ENCODE data around the gene MOCS3. TPM values are rescaled to one million over a fixed set of nuclear protein-coding genes. Genes with fewer than 3 reads are reported as not detected.

Gene MOCS3
- total RNA-seq, 2 experiments from 2014 or later, result 2.7 to 3.0 TPM

DNA sequence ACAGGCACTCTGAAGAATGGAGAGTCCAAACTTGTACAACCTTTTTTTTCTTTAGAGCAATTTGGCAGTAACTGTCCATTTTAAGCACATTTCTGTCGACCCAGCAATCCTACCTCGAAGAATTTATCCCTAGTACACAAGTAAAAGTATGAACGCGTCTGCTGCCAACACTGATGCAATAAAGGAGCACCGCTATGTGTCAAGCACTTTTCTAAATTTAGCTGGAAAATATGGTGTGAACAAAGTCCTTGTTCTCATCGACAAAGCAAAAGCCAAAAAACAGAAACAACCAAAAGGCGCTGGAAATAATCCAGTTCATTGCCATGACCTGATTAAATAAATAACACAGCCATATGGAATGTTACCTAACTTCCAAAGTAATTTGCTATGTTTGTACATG, 1.3 kb upstream of the MOCS3 start:
- intact Hi-C loops (cut with DNase I, micrococcal nuclease), result loop anchor here in 1 of 2 experiments (2.0 to 5.0 kb wide), 3 partner anchors 140 to 225 kb away; partner anchors contain the start of genes BCAS4 and PARD6B
- peaks cover 72% of the 10 kb centered on the region for H3K4me1 Mint-ChIP-seq (ENCODE audit: low read depth)
- CTCF ChIA-PET, result interaction anchor here (1.2 to 3.6 kb wide), 4 partner anchors 22 to 163 kb away, joined by 3 to 63 read pairs (median 19); partner anchors contain the start of genes ADNP and BCAS4

DNA sequence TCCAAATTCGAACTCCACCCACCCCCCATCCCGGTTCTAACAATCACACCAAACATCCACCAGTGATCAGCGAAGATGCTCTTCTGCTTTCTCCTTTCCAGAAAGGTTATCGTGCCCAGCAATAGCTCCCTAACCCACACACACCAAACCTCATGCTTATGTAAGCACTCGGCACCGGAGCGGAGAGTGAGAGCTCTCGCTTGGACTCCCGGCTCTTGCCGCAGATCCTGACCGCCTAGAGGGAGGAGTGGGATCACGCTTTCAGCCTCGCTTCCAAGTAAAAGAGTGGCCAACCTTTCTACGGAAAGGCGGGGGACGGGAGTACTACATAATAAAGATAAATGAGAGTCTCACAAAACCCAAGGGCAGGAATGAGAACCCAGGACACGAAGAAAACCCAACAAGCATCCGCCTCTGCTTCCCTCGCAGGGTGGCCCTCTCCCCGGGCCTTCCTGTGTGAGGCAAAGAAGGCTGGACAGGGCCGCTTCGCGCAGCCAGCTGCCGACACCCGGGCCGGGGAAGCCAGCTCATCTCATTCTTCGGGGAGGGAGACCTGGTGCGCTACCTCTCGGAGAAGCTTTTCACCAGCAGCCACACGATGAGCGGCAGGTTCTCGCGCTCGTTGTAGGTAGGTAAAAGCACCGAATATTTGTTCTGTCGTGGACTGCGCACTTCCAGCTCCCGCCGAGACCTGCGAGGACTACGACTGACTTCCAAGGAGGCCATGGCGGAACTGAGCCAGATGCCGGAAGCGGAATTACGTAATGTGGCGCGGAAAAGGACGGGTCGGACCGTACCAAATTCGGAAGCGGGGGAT, 612 bp upstream of the MOCS3 start, which contains the start of gene DPM1:
Gene DPM1, minus strand, starts transcription at position 735 of the 817 bp plus-strand sequence. Its CDS starts 9 bp downstream, at position 726.
- ATAC-seq (ENCODE audit: poor library complexity) (peak; percentile 82), DNase-seq (peak; percentile 80 to 96 (median 86))
- Histone ChIP-seq H3K27ac (ENCODE audit: low read depth in 1 of 2, low read length in 2 of 2) (peak within 1 kb of the TSS; percentile 82 to 99), H3K4me1 (ENCODE audit: insufficient read depth, low read length) (peaks cover 34% of the 10 kb centered on the region), H3K9me3 (ENCODE audit: control insufficient read depth in 1 of 2, insufficient read depth in 1 of 2, low read length in 2 of 2) (no peaks in the 10 kb centered on the region), H3K27me3 (ENCODE audit: control insufficient read depth in 1 of 2, insufficient read depth in 2 of 2, low read length in 2 of 2) (no peaks in the 10 kb centered on the region), H3K36me3 (ENCODE audit: insufficient read depth, low read length) (peaks cover 32% of the 10 kb centered on the region), H3K4me3 (ENCODE audit: low read length) (peak within 1 kb of the TSS; percentile 94)
- intact Hi-C loops (cut with DNase I, micrococcal nuclease), result loop anchor here (1.0 to 5.0 kb wide), 4 partner anchors 27 to 226 kb away; partner anchors contain the start of genes ADNP (in 2 of the 2), BCAS4 (in 2 of the 2) and PARD6B (in 1 of the 2)
- peaks cover 63% of the 10 kb centered on the region for H3K36me3 Mint-ChIP-seq (ENCODE audit: low read depth)
- H3K4me3 Mint-ChIP-seq, result peak within 1 kb of the TSS; percentile 94
- peak within 1 kb of the TSS; percentile 96 for H3K27ac Mint-ChIP-seq
- no peaks in the 10 kb centered on the region for H3K27me3 Mint-ChIP-seq
- H3K9me3 Mint-ChIP-seq, result no peaks in the 10 kb centered on the region
- H3K4me1 Mint-ChIP-seq (ENCODE audit: low read depth), result peaks cover 65% of the 10 kb centered on the region
- TF ChIP-seq, protein P1, sequence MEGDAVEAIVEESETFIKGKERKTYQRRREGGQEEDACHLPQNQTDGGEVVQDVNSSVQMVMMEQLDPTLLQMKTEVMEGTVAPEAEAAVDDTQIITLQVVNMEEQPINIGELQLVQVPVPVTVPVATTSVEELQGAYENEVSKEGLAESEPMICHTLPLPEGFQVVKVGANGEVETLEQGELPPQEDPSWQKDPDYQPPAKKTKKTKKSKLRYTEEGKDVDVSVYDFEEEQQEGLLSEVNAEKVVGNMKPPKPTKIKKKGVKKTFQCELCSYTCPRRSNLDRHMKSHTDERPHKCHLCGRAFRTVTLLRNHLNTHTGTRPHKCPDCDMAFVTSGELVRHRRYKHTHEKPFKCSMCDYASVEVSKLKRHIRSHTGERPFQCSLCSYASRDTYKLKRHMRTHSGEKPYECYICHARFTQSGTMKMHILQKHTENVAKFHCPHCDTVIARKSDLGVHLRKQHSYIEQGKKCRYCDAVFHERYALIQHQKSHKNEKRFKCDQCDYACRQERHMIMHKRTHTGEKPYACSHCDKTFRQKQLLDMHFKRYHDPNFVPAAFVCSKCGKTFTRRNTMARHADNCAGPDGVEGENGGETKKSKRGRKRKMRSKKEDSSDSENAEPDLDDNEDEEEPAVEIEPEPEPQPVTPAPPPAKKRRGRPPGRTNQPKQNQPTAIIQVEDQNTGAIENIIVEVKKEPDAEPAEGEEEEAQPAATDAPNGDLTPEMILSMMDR (IDR thresholded peaks at IDR 0.05), result no peak
- POLR2A ChIA-PET, result interaction anchor here (0.7 to 4.5 kb wide), 21 partner anchors 9 to 1912 kb away, joined by 3 to 130 read pairs (median 5); partner anchors contain the start of genes ADNP, BCAS4, CSE1L and NFATC2
- CTCF ChIA-PET, result interaction anchor here (1.1 to 3.6 kb wide), 7 partner anchors 23 to 1741 kb away, joined by 3 to 63 read pairs (median 5); partner anchors contain the start of genes ADNP and BCAS4

More for the DNA sequence above, 1.3 kb upstream of the MOCS3 start:
- peaks cover 34% of the 10 kb centered on the region for H3K4me1 ChIP-seq (ENCODE audit: insufficient read depth, low read length)
- peaks cover 68% of the 10 kb centered on the region for H3K36me3 Mint-ChIP-seq (ENCODE audit: low read depth)
- H3K4me3 ChIP-seq (ENCODE audit: low read length), result peak overlapping the region; percentile 94
- POLR2A ChIA-PET, result interaction anchor here (1.4 to 4.5 kb wide), 7 partner anchors 11 to 162 kb away, joined by 5 to 130 read pairs (median 9); partner anchors contain the start of genes ADNP and BCAS4
- H3K27ac ChIP-seq (ENCODE audit: low read depth in 1 of 2, low read length in 2 of 2), result no peak overlapping the region
- no peaks in the 10 kb centered on the region for H3K27me3 ChIP-seq (ENCODE audit: control insufficient read depth in 1 of 2, insufficient read depth in 2 of 2, low read length in 2 of 2)
- no peaks in the 10 kb centered on the region for H3K9me3 Mint-ChIP-seq
- no peak for ATAC-seq (ENCODE audit: poor library complexity)
- TF ChIP-seq, protein P1 (IDR thresholded peaks at IDR 0.05), result no peak
- H3K9me3 ChIP-seq (ENCODE audit: control insufficient read depth in 1 of 2, insufficient read depth in 1 of 2, low read length in 2 of 2), result no peaks in the 10 kb centered on the region
- DNase-seq, result no peak
- peak overlapping the region; percentile 96 for H3K27ac Mint-ChIP-seq
- H3K27me3 Mint-ChIP-seq, result no peaks in the 10 kb centered on the region
- H3K4me3 Mint-ChIP-seq, result peak overlapping the region; percentile 94
- H3K36me3 ChIP-seq (ENCODE audit: insufficient read depth, low read length), result peaks cover 33% of the 10 kb centered on the region

DNA sequence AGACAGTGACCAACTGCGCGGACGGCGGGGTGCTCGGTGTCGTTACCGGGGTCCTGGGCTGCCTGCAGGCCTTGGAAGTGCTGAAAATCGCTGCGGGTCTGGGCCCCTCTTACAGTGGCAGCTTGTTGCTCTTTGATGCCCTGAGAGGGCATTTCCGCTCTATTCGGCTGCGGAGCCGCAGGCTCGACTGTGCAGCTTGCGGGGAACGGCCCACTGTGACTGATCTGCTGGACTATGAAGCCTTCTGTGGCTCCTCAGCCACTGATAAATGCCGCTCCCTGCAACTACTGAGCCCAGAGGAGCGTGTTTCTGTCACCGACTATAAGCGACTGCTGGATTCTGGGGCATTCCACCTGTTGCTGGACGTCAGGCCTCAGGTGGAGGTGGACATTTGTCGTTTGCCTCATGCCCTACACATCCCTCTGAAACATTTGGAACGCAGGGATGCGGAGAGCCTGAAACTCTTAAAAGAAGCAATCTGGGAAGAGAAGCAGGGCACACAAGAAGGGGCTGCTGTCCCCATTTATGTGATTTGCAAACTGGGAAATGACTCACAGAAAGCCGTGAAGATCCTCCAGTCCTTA, 1.0 kb downstream of the MOCS3 start:
- H3K27ac ChIP-seq (ENCODE audit: low read depth in 1 of 2, low read length in 2 of 2), result no peak overlapping the region
- Mint-ChIP-seq H3K36me3 (ENCODE audit: low read depth) (peaks cover 51% of the 10 kb centered on the region), H3K4me3 (peak overlapping the region; percentile 94), H3K27me3 (no peaks in the 10 kb centered on the region), H3K9me3 (no peaks in the 10 kb centered on the region), H3K4me1 (ENCODE audit: low read depth) (peaks cover 60% of the 10 kb centered on the region), H3K27ac (peak overlapping the region; percentile 96)
- H3K27me3 ChIP-seq (ENCODE audit: control insufficient read depth in 1 of 2, insufficient read depth in 2 of 2, low read length in 2 of 2), result no peaks in the 10 kb centered on the region
- H3K4me1 ChIP-seq (ENCODE audit: insufficient read depth, low read length), result peaks cover 34% of the 10 kb centered on the region
- H3K4me3 ChIP-seq (ENCODE audit: low read length), result peak overlapping the region; percentile 94
- H3K36me3 ChIP-seq (ENCODE audit: insufficient read depth, low read length), result peaks cover 16% of the 10 kb centered on the region
- no peaks in the 10 kb centered on the region for H3K9me3 ChIP-seq (ENCODE audit: control insufficient read depth in 1 of 2, insufficient read depth in 1 of 2, low read length in 2 of 2)
- TF ChIP-seq, protein P1 (IDR thresholded peaks at IDR 0.05), result no peak
- ATAC-seq (ENCODE audit: poor library complexity), result no peak
- DNase-seq, result no peak
- POLR2A ChIA-PET, result interaction anchor here (4.5 kb wide), 1 partner anchor 28 kb away, joined by 130 read pairs; the partner anchor contains the start of gene ADNP
- CTCF ChIA-PET, result interaction anchor here (3.2 to 3.6 kb wide), 2 partner anchors 29 to 165 kb away, joined by 33 to 63 read pairs; partner anchors contain the start of genes ADNP and BCAS4
- intact Hi-C loops (cut with DNase I, micrococcal nuclease), result loop anchor here (2.0 to 5.0 kb wide), 3 partner anchors 142 to 227 kb away; partner anchors contain the start of genes BCAS4 (in 1 of the 2) and PARD6B (in 1 of the 2)
